Measurements from ENCODE around the gene TYMS.
A peak's percentile ranks its signal among the peaks of the same experiment; 100 is the strongest.

TYMS gene

GRCh38 chr18:649341-649740 lies 8.1 kb upstream of the TYMS start:
- DNase-seq = no peak

- DNase-seq = no peak
These were observed 7.0 kb upstream of the TYMS start for GRCh38 chr18:650428-650858.

- DNase-seq = no peak
These were observed 5.3 kb upstream of the TYMS start for GRCh38 chr18:652131-652530.

- no peak for DNase-seq
These were observed 3.9 kb upstream of the TYMS start for GRCh38 chr18:653512-653911.

GRCh38 chr18:654601-655000 lies 2.9 kb upstream of the TYMS start:
- no peak for DNase-seq

- no peak for DNase-seq
These were observed 2.0 kb upstream of the TYMS start for GRCh38 chr18:655445-655844.

- DNase-seq = peak; percentile 36
These were observed 821 bp downstream of the TYMS start for GRCh38 chr18:658001-658946.

- no peak for DNase-seq
These were observed 1.6 kb downstream of the TYMS start for GRCh38 chr18:658947-659533.

GRCh38 chr18:659597-659996 lies 2.1 kb downstream of the TYMS start:
- no peak for DNase-seq

GRCh38 chr18:662197-662596 lies 4.7 kb downstream of the TYMS start:
- no peak for DNase-seq

GRCh38 chr18:666177-666576 lies 8.7 kb downstream of the TYMS start:
- DNase-seq = no peak

GRCh38 chr18:666628-667027 lies 9.2 kb downstream of the TYMS start:
- DNase-seq = no peak

- no peak for DNase-seq
These were observed 10.8 kb downstream of the TYMS start for GRCh38 chr18:668260-668659.

GRCh38 chr18:669077-669476 lies 11.6 kb downstream of the TYMS start:
- DNase-seq = no peak

- no peak for DNase-seq
These were observed 13.1 kb downstream of the TYMS start for GRCh38 chr18:670522-670921.

- no peak for DNase-seq
These were observed 14.0 kb downstream of the TYMS start for GRCh38 chr18:671405-671804.

- DNase-seq = no peak
These were observed 15.9 kb downstream of the TYMS start for GRCh38 chr18:673317-673716.

GRCh38 chr18:673769-674168 lies 16.3 kb downstream of the TYMS start:
- no peak for DNase-seq

- no peak for DNase-seq
These were observed 17.9 kb downstream of the TYMS start for GRCh38 chr18:675307-675706.

GRCh38 chr18:676069-676468 lies 18.6 kb downstream of the TYMS start:
- DNase-seq = no peak

GRCh38 chr18:676736-677135 lies 19.3 kb downstream of the TYMS start:
- no peak for DNase-seq

GRCh38 chr18:677145-677544 lies 19.7 kb downstream of the TYMS start:
- DNase-seq = no peak

- no peak for DNase-seq
These were observed 20.5 kb downstream of the TYMS start for GRCh38 chr18:677951-678381.

- DNase-seq = no peak
These were observed 21.2 kb downstream of the TYMS start for GRCh38 chr18:678482-679182.

Measured in NCI-H2081 treated with DMSO at 0.1 percent for 48 hours (cell line).